H1 (cell line): ENCODE measurements around the gene ALAS1.

Source experiments
- CREB1 ChIP-seq: IDR thresholded peaks from 2 replicates; pipeline ENCODE4 v1.6.1; 2012; ENCODE audit warnings: inconsistent platforms
- CTCF ChIP-seq, 3 experiments: IDR thresholded peaks; 1 replicate in 2 of 3; 2 replicates in 1 of 3; pipeline versions ENCODE4 v1.5.1 to v1.6.1; 2011; ENCODE audit warnings: low read length in 3 of 3, mild to moderate bottlenecking in 3 of 3, inconsistent platforms in 2 of 3, low read depth in 1 of 3, moderate library complexity in 1 of 3; ENCODE audit not compliant: insufficient read depth in 1 of 3; ENCODE audit errors: control extremely low read depth in 1 of 3
- EP300 ChIP-seq, 2 experiments: IDR thresholded peaks; 1 replicate in 1 of 2; 2 replicates in 1 of 2; pipeline ENCODE4 v1.6.1; 2011 to 2012; ENCODE audit warnings: low read depth in 2 of 2, low read length in 2 of 2, mild to moderate bottlenecking in 2 of 2, borderline replicate concordance in 1 of 2, inconsistent platforms in 1 of 2, moderate library complexity in 1 of 2
- POLR2A ChIP-seq, 2 experiments: IDR thresholded peaks; 1 replicate in 1 of 2; 2 replicates in 1 of 2; pipeline ENCODE4 v1.6.1; 2011; ENCODE audit warnings: low read depth in 2 of 2, low read length in 2 of 2, mild to moderate bottlenecking in 2 of 2; ENCODE audit errors: control extremely low read depth in 1 of 2
- RAD21 ChIP-seq, 2 experiments: IDR thresholded peaks in 1 of 2; conservative IDR thresholded peaks in 1 of 2; 2 replicates each; pipeline ENCODE4 v1.6.1; 2011; ENCODE audit warnings: low read depth in 2 of 2, low read length in 2 of 2, improper control_type of control experiment in 1 of 2, inconsistent platforms in 1 of 2, mild to moderate bottlenecking in 1 of 2, moderate library complexity in 1 of 2
- SIX5 ChIP-seq: IDR thresholded peaks from 2 replicates; pipeline ENCODE4 v1.6.1; 2011; ENCODE audit warnings: mild to moderate bottlenecking, low read depth, low read length
- SP1 ChIP-seq: IDR thresholded peaks from 2 replicates; pipeline ENCODE4 v1.6.1; 2011; ENCODE audit warnings: low read depth, low read length
- YY1 ChIP-seq: IDR thresholded peaks from 2 replicates; pipeline ENCODE4 v1.6.1; 2011; ENCODE audit warnings: low read depth, mild to moderate bottlenecking, low read length
- TF ChIP-seq, protein P1 (sequence below): IDR thresholded peaks from 2 replicates; pipeline ENCODE4 v1.6.1; 2012; ENCODE audit warnings: low read length, inconsistent platforms

DNA sequence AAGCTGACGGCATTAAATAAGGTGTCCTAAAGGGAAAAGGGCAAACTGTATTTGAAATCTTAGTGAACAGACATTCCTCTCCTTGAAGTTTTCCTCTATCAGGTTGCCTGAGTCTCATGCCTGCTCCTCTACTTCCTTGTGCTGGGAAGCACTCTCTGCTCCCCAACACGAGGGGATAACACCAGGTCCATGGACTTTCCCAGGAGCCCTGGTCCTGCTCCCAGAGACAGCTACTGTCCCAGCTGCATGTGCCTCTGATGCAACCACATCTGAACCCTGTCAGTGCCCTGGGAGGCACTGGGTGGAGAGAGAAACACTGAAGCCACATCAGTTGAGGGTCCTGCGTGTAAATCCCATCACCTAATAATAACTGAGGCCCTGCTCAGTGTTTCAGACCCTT lies 20.1 kb downstream of the ALAS1 start:
- TF ChIP-seq POLR2A (IDR thresholded peaks at IDR 0.05; ENCODE audit: control extremely low read depth in 1 of 2, low read depth in 2 of 2, low read length in 2 of 2) (no peak), YY1 (no peak), RAD21 (IDR thresholded peaks at IDR 0.05 in 1 of 2, conservative IDR thresholded peaks at IDR 0.05 in 1 of 2; ENCODE audit: low read depth in 2 of 2, low read length in 2 of 2) (no peak), CTCF (IDR thresholded peaks at IDR 0.05; ENCODE audit: control extremely low read depth in 1 of 3, insufficient read depth in 1 of 3, low read depth in 1 of 3, low read length in 3 of 3) (no peak), EP300 (IDR thresholded peaks at IDR 0.05; ENCODE audit: borderline replicate concordance in 1 of 2, low read depth in 2 of 2, low read length in 2 of 2) (no peak), SIX5 (no peak), CREB1 (no peak), SP1 (no peak)
- TF ChIP-seq, protein P1, sequence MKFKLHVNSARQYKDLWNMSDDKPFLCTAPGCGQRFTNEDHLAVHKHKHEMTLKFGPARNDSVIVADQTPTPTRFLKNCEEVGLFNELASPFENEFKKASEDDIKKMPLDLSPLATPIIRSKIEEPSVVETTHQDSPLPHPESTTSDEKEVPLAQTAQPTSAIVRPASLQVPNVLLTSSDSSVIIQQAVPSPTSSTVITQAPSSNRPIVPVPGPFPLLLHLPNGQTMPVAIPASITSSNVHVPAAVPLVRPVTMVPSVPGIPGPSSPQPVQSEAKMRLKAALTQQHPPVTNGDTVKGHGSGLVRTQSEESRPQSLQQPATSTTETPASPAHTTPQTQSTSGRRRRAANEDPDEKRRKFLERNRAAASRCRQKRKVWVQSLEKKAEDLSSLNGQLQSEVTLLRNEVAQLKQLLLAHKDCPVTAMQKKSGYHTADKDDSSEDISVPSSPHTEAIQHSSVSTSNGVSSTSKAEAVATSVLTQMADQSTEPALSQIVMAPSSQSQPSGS: no peak
